D721Med (cell line): ENCODE data around the gene GMPR2.

Source experiments
- DNase-seq: peaks from one replicate; pipeline ENCODE4 v3.0.0; 2011; ENCODE audit warnings: low spot score; ENCODE audit not compliant: insufficient read length
- FAIRE-seq: peaks from 2 replicates; lab custom pipeline; 2011; peaks lifted over from hg19 to GRCh38; lab: Jason Lieb, UNC
- TF ChIP-seq, protein P1 (sequence below): IDR thresholded peaks from 2 replicates; pipeline ENCODE4 v1.5.1; 2012; ENCODE audit warnings: mild to moderate bottlenecking, control low read depth; ENCODE audit not compliant: insufficient read depth; ENCODE audit errors: missing control alignments

The GMPR2 gene

DNA sequence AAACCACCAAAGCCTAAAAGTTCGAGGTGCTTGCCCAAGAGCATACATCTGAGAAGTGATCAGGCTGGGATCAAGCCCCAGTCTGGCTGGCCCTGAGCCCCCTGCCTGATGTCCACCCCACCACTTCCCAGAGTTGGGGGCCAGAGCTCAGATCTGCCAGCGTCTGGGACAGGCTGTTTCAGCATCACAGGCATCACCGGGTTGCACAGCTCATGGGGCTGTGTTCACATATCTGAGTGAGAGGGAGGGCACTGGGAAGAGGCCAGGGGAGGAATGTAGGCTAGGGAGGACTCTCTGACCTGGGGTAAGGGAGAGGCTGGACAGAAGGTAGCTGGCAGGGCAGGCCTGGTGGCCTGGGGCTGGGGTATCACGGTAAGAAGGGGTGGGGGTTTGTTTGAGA is 24.2 kb downstream of the GMPR2 start:
- FAIRE-seq: no peak

DNA sequence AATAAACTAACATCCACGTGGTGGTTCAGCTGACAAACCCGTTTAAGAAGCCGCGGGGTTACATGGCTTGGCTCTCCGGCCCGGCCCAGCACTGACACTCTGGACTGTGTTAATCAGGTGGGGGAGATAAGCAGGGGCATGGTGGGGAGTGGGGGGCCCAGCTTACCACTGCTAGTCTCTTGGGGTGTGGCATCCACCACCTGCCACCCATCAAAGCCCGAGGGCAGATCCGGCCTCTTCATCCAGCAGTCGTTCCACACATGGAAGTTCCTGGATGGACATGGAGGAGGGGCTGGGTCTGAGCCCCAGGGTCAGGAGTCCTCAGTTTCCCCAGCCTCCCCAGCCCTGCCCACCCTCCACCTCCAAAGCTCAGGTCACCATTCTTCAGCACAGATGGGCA is 25.4 kb downstream of the GMPR2 start:
- TF ChIP-seq, protein P1, sequence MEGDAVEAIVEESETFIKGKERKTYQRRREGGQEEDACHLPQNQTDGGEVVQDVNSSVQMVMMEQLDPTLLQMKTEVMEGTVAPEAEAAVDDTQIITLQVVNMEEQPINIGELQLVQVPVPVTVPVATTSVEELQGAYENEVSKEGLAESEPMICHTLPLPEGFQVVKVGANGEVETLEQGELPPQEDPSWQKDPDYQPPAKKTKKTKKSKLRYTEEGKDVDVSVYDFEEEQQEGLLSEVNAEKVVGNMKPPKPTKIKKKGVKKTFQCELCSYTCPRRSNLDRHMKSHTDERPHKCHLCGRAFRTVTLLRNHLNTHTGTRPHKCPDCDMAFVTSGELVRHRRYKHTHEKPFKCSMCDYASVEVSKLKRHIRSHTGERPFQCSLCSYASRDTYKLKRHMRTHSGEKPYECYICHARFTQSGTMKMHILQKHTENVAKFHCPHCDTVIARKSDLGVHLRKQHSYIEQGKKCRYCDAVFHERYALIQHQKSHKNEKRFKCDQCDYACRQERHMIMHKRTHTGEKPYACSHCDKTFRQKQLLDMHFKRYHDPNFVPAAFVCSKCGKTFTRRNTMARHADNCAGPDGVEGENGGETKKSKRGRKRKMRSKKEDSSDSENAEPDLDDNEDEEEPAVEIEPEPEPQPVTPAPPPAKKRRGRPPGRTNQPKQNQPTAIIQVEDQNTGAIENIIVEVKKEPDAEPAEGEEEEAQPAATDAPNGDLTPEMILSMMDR: no peak
- no peak for FAIRE-seq

More for the DNA sequence above, 24.2 kb downstream of the GMPR2 start:
- DNase-seq: no peak
- TF ChIP-seq, protein P1: no peak

DNA sequence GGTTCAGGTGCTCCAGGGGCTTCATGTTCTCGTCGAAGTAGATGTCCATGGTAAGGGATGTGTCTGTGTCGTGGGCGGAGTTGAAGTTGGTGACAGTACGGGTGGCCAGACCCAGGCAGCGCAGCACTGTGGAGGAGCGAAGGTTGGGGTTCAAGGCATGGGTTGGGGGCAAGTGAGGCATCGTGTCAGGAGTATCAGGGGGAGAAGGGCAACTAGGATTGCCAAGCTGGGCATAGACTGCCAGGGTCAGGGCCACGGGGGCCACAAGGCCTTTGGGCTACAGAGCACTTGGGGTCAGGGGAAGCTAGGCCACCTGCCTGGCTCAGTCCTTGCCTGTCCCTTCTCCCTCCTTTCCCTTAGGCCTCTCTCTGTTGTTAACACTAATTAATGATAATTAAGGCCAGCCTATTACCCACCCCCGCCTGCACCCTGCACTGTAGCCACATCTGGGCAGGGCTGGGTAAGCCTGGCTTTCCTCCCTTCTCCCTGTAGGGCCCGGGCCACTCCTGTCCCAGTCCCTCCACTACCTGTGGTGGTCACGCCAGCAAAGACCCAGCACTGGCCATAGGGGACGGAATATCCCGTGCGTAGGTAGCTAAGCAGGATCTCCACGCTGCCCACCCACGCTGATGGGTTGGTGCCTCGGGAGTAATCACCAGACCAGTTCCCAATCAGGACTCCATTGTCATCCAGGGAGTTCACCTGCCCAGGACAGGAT is 26.0 kb downstream of the GMPR2 start:
- DNase-seq (no peak), FAIRE-seq (no peak)
- TF ChIP-seq, protein P1: no peak

More for the DNA sequence above, 25.4 kb downstream of the GMPR2 start:
- DNase-seq: no peak

DNA sequence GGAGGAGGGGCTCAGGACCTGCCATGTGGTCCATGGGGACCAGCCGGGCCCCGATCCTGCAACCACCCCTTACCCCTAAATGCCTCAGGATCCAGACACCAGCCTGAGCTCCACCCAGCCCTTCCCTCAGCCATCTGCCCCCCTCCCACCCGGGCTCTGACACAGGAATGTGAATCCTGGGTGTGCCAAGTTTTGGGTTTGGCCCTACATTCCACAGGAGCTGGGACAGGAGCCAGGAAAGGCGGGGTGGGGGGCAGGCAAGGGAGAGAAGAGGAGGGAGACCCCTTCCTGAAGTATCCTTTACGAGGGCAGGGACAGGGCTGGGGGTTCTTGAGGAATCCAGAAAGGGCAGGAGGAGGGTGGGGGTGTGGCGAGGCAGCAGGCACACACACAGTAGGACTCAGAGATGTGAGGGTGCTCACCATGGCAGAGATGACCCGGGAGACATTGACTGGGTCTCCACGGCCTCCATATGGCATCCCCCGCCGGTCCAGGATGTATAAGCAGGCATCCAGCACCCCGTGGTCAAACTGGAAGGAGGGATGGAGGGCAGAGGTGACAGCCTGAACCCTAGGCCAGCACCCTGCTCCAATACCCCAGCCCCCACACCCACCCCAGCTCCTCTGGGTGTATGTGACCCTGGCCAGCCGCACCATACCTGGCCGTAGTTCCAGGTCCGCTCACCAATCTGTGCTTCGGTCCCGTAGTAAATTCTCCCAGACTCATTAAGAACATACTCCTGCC is 26.7 kb downstream of the GMPR2 start:
- FAIRE-seq (no peak), DNase-seq (no peak)
- TF ChIP-seq, protein P1: no peak

DNA sequence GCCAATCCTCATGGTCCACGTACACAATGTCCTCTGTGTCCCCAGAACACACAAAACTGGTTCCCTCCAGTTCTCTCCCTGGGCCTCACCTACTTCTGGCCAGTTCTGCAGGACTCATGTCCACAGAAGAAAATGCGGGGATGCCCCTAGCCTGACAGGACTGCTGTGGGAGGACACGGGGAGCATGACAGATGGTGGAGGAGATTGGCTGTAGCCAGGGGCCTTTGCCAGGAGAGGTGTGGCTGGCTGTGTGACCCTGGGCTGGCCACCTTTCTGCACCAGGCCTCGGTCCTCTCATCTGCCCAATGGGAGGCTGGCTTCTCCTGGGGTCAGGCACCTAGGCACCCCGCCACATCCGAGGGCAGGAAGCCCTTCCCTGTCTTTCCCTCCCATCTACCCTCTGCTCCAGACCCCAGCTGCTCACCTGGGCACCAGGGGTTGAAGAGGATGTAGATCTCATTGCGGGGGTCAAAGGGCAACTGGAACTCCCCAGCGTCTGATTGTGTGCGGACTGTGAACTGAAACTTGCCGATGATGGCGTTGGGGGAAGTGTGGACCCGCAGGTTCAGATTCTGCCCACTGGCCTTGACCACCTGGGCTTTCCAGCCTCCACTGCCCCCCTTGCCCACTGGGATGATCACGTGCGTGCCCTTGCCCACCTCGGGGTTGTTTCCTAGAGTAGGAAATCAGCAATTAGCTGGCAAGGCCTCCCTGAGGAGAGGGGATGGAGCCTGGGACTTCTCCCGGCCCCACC is 27.5 kb downstream of the GMPR2 start:
- no peak for FAIRE-seq
- no peak for DNase-seq
- TF ChIP-seq, protein P1: no peak

DNA sequence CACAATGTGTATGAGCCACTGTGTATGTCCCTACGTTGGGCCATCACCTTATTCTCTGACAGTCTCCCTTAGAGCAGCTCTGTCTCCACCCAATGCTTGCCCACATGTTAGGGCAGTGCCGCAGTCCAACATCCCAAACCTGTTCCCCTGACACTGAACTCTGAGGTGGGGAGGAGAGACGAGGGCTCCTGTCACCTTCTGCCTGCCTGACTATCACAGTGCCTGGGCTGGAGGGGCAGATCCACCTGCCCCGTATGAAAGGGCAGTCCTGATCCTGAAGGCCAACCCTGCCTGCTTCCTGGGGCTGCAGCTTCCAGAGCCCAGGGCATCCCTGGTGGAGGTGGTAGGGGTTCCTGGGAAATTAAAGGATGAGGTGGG is 28.0 kb downstream of the GMPR2 start:
- DNase-seq (no peak), FAIRE-seq (no peak)
- TF ChIP-seq, protein P1: no peak
